HS-5 (cell line): ENCODE data around the gene PKD1.

Experiments
- DNase-seq: peaks from one replicate; pipeline ENCODE4 v3.0.0-alpha.2; 2012; ENCODE audit warnings: low read depth

PKD1 gene

DNA sequence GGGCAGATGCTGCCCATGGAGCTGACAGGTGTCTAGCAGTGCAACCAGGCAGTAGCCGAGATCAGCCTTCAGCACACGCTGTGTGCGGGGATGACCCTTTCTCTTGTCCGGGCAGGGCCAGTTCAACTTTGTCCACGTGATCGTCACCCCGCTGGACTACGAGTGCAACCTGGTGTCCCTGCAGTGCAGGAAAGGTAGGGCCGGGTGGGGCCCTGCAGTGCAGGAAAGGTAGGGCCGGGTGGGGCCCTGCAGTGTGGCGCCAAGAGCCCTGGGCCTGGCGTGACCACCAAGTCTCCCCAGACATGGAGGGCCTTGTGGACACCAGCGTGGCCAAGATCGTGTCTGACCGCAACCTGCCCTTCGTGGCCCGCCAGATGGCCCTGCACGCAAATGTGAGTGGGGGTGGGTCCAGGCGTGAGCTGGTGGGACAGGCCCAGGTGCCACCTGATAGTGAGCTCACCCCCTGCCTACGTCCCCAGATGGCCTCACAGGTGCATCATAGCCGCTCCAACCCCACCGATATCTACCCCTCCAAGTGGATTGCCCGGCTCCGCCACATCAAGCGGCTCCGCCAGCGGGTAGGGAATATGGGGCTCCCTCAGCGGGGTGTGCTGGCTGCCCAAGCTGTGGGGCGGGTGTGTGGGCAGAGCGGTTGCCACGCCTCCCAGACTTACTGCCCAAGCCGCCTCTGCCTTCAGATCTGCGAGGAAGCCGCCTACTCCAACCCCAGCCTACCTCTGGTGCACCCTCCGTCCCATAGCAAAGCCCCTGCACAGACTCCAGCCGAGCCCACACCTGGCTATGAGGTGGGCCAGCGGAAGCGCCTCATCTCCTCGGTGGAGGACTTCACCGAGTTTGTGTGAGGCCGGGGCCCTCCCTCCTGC is 47.7 kb downstream of the PKD1 start:
- no peak for DNase-seq

DNA sequence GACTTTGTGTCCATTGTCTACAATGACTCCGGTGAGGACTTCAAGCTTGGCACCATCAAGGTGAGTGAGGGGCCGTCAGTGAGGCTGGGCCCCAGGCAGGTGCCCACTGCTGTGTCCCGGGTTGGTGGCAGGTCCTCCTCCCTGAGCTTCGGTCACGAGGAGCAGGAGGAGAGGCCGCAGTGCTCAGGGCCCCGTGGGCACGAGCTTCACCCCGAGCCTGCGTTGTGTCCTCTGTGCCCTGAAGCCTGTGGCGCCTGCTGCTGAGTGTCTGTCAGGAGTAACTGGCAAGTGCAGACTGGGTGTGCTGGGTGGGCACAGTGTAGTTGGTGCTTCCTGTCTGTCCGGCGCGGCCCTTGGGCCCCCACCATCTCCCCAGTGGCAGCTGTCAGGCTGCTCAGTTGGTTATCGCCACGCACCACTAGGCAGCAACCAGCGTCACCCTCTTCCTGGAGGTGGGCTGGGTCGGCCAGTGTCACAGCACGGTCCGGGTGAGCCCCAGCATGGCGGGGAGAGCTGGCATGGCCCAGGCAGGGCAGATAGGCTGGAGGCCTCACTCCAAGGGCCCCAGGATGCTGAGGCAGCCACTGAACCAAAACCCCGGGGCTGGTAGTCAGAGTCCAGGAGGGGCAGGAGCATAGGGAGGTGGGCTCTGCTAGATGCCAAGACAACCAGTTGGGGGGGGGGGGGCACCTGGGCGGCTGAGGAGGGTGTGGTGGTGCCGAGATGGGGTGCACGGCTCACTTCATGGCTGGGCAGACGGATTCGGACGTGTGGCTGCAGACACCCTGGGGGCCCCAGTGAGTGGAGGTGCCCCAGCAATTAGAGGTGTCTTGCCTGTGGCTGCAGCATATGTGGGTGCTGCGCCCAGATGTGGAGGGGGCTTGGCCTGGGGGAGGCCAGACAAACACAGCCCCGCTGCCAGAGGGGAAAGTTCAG is 48.6 kb downstream of the PKD1 start:
- DNase-seq = no peak

DNA sequence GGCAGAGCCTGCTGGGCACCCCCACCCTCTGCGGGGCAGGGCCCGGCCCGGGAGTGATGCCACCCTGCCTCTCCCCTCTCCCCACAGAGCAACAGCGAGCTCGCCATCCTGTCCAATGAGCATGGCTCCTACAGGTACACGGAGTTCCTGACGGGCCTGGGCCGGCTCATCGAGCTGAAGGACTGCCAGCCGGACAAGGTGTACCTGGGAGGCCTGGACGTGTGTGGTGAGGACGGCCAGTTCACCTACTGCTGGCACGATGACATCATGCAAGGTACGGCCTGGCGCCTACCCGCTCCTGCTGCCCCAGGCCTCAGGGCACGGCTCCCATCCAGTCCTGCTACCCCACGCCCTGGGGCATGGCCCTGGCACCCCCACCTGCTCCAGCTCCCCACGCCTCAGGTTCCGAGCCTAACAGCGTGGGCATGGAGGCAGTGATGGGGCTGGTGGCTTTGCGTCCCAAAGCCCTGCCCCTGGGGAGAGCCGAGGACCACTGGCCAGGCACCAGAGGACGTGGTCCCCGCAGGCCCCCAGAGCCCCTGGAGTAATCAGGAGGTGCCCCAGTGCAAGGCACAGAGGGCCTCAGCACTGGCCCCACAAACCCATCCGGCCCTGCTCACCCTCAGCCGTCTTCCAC is 49.5 kb downstream of the PKD1 start:
- no peak for DNase-seq

DNA sequence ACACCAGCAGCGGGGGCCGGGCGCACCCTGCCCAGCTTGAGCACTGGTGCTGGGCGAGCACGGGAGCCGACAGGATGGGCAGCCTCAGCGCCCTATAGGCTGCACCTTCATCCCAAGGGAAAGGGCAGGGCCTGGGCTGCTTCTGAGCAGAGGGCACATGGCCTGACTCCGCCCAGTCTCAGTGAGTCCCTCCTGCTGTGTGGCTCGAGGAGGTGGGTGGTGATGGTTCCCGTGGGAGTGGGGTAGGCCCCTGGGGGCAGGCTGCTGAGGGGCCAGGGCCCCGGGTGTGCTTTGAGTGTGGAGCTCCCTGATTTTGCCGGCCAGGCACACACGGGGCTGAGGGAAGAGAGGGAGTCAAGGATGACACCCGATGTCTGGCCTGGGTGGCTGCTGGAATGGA is 50.0 kb downstream of the PKD1 start:
- DNase-seq = no peak

DNA sequence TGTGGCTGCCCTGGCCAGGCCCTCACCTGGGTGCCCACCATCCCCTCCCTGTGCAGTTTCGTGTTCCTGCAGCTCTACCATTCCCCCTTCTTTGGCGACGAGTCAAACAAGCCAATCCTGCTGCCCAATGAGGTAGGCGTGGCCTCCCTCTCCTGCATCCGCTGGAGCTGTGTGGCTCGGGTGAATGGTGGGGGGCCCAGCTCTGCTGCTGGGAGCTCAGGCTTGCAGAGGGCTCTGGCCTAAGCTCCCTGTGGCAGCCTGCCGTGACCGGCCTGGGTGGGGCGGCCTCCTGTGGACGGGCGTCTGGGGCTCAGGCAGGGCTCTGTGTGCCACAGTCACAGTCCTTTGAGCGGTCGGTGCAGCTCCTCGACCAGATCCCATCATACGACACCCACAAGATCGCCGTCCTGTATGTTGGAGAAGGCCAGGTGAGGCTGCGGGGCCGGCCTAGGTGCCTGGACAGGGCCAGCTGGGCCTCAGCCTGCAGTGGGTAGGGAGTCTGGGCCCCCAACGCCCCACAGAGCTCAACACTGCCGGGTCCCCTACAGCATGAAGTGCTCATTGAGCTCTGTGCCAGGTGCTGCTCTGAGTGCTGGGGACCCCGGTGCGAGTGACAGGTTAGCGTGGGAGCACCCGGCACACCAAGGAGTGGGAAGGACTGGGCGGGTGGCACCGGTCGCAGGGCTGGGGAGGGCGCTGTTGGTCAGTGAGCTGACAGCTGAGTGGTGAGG is 50.6 kb downstream of the PKD1 start:
- DNase-seq = no peak

DNA sequence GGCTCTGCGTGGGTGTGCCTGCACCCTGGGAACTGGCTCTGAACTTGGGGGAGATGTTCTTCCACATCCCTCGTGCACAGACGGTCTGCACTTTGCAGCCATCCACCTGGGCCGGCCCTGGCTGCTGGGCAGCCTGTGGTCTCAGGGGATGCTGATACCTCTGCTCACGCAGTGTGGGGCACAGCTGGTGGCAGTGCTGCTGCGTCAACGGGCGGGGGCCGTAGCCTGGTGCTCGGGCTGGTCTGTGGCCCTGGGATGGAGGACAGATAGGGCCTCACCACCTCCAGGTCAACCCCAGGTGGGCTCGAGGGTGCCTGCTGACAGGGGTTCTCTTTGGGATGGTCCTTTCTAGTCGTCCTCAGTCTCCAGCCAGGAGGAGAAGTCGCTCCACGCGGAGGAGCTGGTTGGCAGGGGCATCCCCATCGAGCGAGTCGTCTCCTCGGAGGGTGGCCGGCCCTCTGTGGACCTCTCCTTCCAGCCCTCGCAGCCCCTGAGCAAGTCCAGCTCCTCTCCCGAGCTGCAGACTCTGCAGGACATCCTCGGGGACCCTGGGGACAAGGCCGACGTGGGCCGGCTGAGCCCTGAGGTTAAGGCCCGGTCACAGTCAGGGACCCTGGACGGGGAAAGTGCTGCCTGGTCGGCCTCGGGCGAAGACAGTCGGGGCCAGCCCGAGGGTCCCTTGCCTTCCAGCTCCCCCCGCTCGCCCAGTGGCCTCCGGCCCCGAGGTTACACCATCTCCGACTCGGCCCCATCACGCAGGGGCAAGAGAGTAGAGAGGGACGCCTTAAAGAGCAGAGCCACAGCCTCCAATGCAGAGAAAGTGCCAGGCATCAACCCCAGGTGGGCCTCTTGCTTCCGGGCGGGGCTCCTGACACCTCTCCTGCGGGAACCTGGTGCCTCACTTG is 51.6 kb downstream of the PKD1 start:
- no peak for DNase-seq

DNA sequence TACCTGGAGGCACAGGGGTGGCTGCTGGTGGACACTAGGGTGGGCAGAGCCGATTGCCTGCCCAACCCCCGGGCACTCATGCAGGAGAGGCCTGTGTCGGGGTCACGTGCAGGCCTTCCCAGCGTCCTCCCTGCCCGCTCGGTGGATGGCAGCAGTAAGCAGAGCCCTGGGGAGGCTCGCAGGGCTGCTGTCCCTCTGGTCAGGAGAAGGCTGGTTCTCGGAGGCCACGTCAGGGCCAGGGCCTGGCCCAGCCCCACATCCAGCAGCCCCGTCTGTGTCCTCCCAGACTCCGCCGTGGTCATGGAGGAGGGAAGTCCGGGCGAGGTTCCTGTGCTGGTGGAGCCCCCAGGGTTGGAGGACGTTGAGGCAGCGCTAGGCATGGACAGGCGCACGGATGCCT is 52.3 kb downstream of the PKD1 start:
- DNase-seq = no peak

DNA sequence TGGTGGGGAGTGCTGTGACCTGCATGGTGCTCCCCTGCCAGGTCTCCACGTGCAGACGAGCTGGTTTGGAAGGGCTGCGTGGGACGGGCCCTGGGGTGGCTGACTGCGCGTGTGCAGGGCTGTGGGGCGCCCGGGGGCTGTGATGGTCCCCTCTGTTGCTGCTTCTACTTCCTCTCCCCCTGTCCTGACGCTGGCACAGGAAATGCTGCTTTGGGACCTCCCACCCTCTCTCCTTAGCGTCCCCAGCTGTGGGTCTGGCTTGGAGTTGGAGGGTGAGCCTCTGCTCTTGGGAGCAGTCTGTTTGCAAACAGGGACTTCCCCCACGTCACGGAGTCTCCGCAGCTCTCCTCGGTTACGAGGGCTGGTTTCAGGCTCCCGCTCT is 52.7 kb downstream of the PKD1 start:
- DNase-seq = no peak

DNA sequence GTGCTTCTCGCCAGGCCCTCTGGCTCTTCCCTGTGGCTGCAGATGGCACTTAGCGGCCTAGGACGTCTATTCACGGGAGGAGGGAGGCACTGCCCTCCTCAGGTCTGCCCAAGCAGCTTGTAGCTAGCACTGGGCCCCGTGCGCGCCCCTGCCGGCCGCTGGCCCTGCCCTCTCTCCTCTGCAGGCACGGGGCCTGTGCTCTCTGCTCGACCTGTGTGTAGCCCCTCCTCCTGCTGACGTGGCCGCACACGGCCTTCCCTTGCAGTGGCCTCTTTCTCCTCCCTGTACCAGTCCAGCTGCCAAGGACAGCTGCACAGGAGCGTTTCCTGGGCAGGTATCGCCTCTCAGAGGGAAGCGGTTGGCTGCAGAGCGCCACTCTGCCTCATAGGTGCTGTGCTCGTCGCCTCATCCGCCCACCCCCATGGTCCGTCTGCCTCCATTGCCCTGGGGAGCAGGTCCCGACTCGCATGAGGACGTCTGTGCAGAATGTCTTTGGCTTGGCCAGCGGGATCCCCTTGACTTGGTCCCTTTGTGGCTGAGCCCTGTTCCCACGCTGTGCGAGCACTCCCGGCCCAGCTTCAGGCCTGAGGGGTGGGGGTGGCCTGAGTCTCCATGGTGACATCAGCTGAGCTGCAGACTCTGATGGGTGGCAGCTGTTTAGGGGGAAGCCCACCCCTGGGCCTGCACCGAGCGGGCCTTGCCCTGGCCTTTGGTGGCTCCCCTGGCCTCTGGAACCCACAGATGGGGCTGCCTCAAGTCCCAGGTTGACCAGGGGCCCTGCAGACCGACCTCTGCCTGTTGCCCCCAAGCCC is 53.3 kb downstream of the PKD1 start:
- DNase-seq = no peak

DNA sequence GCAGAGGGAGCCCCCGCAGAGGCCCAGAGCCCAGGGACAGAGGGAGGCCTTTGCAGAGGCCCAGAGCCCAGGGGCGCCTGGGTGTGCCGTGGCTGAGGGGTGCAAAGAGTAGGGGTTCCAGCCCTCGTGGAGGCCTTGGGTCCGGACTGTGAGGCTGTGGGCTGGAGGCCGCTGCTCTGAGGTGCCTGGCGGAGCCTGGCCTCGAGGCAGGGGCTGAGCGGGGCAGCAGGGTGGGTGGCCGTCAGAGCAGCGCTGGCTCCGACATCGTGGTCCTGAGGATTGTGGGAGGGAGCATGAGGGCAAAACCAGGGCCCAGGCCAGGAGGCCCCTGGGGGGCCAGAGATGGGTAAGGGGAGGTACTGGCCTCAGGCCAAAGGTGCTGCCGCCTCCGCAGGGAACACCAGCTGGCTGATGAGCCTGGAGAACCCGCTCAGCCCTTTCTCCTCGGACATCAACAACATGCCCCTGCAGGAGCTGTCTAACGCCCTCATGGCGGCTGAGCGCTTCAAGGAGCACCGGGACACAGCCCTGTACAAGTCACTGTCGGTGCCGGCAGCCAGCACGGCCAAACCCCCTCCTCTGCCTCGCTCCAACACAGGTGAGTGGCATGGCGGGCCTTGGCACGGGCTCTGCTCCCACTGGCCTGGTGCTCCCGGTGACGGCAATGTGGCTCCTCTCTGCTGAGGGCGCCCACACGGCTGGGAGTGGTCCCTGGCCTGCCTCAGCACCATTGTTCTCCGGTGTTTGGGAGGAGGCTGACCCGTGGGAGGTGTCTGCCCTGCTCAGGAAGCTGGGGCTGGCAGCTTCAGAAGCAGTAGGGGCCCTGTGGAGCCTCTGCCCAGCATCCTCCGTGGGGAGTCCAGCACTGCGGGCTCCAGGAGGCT is 54.3 kb downstream of the PKD1 start:
- no peak for DNase-seq

DNA sequence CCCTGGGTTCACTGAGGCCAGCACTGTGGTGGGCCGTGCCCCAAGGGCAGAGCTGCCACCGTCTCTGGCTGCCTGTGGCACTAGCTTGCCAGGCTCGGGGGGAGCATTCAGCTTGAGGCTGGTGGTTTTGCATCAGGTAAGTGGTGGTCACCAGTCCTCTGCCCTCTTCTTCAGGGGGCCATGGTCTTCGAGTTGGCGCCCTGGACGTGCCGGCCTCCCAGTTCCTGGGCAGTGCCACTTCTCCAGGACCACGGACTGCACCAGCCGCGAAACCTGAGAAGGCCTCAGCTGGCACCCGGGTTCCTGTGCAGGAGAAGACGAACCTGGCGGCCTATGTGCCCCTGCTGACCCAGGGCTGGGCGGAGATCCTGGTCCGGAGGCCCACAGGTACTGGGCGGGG is 55.7 kb downstream of the PKD1 start:
- no peak for DNase-seq

DNA sequence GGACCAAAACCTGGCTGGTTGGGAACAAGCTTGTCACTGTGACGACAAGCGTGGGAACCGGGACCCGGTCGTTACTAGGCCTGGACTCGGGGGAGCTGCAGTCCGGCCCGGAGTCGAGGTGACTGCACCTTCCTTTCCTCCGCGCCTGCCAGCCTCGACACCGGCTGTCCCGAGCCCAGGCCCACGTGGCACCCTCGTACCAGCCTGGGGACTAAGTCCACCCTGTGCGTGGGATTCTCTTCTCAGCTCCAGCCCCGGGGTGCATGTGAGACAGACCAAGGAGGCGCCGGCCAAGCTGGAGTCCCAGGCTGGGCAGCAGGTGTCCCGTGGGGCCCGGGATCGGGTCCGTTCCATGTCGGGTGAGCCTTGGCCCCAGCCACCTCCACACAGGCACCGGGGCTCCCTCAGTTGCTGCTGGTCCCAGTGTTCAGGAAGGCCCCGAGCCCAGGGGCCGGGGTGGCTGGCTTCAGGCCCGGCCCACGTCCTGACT is 56.3 kb downstream of the PKD1 start:
- no peak for DNase-seq

DNA sequence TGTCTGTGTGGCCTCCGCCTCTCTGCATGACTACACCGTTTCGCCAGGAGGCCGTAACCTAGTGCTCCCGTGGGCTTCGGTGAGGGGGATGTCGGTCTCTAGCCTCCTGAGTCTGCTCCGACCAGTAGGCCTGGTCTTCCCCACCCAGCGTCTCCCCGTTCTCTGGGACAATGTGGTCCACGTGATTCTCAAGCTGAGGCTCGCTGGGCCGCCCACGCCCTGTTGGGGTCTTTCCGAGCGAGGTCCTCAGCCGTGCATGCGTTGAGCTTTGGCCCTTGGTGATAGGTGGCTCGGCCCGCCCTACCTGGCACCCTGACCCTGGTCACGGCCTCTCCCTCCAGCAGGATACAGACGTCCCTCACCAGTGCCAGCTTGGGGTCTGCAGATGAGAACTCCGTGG is 57.0 kb downstream of the PKD1 start:
- DNase-seq = no peak

DNA sequence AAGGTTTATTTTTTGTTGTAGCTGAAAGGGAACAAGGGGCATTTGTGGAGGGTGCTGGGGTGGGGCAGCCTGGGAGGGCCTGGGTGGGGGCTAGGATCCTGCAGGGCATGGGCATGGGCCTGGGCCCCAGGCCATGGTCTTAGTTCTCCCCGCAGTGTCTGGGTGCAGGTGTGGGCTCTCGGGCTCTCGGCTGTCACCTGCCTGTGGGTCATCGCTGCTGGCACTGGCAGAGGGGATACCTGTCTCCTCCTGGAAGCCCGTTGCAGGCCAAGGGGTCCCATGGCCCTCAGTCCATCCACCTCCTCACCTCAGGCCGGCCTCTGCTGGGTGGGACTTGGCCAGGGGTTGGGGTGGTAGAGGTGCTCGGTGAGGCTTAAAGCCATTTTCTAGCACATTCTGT is 57.6 kb downstream of the PKD1 start:
- no peak for DNase-seq

DNA sequence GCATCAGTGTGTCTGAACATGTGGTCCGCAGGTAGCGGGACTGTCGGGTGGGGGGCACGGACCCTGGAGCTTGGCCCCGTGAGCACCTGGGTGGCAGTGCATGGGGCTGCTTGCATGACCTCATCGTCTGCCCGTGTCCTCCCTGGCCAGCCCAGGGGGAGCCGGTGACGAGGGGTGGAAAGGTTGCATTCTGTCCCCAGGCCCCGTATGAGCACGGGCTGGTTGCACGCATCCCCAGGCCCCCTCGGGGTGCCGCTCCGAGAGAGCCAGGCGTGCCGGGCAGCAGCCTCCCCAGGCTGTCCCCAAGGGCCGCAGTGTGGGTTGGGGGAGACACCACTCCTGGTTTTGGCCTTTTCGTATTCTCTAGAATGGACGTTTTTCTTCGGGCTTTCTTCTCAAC is 58.0 kb downstream of the PKD1 start:
- DNase-seq = no peak

DNA sequence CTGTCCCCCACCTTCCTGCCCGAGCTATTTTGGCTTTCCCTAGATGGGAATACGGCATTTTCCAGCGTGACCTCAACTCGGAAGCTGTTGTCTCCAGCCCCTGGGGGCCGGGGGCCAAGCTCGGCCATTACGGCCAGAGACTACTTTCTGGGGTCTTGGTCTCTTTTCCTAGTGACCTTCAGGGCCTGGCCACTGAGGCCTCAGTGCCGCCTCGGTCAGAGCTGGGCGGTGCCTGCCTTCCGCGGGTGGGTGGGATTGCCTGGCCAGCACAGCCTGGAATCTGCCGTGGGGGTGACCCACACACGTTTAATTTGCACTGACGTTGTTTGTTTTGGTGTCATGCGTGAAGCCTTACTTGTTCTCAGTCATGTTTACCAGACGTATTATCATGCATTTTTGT is 58.7 kb downstream of the PKD1 start:
- DNase-seq = no peak

DNA sequence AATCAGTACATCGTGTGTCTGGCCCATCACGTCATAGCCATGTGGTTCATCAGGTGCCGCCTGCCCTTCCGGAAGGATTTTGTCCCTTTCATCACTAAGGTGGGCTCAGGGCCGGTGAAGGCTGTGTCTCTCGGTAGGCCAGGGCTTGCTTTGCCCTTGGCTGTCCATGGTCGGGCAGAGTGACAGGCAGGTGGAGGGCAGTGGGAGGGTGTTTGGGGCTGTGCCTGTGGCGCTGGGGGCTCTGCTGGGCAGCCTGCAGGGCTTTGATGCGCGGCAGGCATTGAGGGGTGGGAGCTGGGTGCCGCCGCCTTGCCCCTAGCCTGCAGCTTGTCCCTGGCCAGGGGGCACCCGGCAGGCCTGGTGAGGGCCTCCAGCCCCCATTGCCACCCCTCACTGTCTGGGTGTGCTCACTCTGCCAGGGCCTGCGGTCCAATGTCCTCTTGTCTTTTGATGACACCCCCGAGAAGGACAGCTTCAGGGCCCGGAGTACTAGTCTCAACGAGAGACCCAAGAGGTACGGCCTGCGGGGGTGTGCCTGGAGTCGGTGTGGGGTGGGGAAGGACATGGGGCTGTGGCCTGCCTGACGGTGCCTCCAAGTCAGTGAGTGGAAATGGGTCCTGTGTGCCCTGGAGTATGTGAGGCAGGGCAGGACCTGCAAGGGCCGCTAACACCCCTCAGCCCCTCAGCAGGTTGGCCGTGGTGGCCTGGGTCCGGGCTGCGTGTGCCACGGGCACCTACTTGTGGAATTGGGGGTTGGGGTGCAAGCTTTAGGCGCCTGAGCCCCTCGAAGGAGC is 59.4 kb downstream of the PKD1 start:
- no peak for DNase-seq

DNA sequence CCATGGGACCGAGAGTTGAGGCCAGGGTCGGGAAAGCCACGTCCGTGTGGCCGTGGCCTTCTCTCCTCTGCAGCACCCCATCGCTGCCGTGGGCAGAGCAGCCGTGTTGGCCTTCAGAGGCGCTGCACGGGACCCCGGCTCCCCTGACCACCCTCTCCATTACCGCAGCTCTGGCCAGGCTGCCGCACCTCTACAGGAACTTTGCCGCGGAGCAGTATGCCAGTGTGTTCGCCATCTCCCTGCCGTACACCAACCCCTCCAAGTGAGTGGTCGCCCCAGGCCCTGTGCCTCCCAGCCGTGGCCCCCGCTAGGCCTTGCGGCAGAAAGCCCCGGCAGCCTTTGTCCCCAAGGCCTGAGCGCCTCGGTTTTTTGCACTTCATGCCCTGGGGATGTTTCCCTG is 60.1 kb downstream of the PKD1 start:
- DNase-seq = no peak
